ENCODE results near the gene ANXA2. TPM values are rescaled to one million over a fixed set of nuclear protein-coding genes. Genes with fewer than 3 reads are reported as not detected.

ANXA2 gene
- total RNA-seq, 2 experiments from 2014 or later: 26.5 to 43.4 TPM

GRCh38 chr15:60343221-60343970 lies 54.4 kb downstream of the ANXA2 start:
- Histone ChIP-seq H3K9me2 (ENCODE audit: insufficient read depth, low read length) (no peaks in the 10 kb centered on the region), H3K79me2 (ENCODE audit: insufficient read depth, low read depth, low read length) (no peaks in the 10 kb centered on the region), H3K4me3 (ENCODE audit: low read depth, low read length, poor library complexity, severe bottlenecking) (no peak overlapping the region), H3K4me1 (ENCODE audit: insufficient read depth, low read length, poor library complexity, severe bottlenecking) (no peaks in the 10 kb centered on the region), H3K27ac (ENCODE audit: low read depth, low read length, poor library complexity, severe bottlenecking) (no peak overlapping the region), H4K20me1 (ENCODE audit: insufficient read depth, low read length) (no peaks in the 10 kb centered on the region), H2AFZ (ENCODE audit: low read length) (no peak overlapping the region), H3K9me3 (ENCODE audit: low read length) (no peaks in the 10 kb centered on the region), H3K36me3 (ENCODE audit: insufficient read depth, low read length) (no peaks in the 10 kb centered on the region), H3K4me2 (ENCODE audit: low read length) (no peak overlapping the region)
- no TSS peak for BruUV-seq (replicated peaks)
- intact Hi-C loops (cut with micrococcal nuclease; ENCODE audit: unreplicated experiment): no loop called here
- CTCF ChIA-PET (ENCODE audit: unreplicated experiment): no interaction called here
- POLR2A ChIA-PET: no interaction called here
- DNase-seq (ENCODE audit: low spot score): no peak
- TF ChIP-seq, protein P1, sequence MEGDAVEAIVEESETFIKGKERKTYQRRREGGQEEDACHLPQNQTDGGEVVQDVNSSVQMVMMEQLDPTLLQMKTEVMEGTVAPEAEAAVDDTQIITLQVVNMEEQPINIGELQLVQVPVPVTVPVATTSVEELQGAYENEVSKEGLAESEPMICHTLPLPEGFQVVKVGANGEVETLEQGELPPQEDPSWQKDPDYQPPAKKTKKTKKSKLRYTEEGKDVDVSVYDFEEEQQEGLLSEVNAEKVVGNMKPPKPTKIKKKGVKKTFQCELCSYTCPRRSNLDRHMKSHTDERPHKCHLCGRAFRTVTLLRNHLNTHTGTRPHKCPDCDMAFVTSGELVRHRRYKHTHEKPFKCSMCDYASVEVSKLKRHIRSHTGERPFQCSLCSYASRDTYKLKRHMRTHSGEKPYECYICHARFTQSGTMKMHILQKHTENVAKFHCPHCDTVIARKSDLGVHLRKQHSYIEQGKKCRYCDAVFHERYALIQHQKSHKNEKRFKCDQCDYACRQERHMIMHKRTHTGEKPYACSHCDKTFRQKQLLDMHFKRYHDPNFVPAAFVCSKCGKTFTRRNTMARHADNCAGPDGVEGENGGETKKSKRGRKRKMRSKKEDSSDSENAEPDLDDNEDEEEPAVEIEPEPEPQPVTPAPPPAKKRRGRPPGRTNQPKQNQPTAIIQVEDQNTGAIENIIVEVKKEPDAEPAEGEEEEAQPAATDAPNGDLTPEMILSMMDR (conservative IDR thresholded peaks at IDR 0.05; ENCODE audit: low read length): no peak
- TF ChIP-seq EZH2phosphoT487 (IDR thresholded peaks at IDR 0.05; ENCODE audit: borderline replicate concordance, low read depth, low read length): no peak

- Histone ChIP-seq H3K4me1 (ENCODE audit: insufficient read depth, low read length, poor library complexity, severe bottlenecking) (no peaks in the 10 kb centered on the region), H4K20me1 (ENCODE audit: insufficient read depth, low read length) (no peaks in the 10 kb centered on the region), H3K79me2 (ENCODE audit: insufficient read depth, low read depth, low read length) (no peaks in the 10 kb centered on the region), H3K9me2 (ENCODE audit: insufficient read depth, low read length) (no peaks in the 10 kb centered on the region), H3K9me3 (ENCODE audit: low read length) (no peaks in the 10 kb centered on the region), H3K4me3 (ENCODE audit: low read depth, low read length, poor library complexity, severe bottlenecking) (no peak overlapping the region), H2AFZ (ENCODE audit: low read length) (no peak overlapping the region), H3K4me2 (ENCODE audit: low read length) (no peak overlapping the region), H3K36me3 (ENCODE audit: insufficient read depth, low read length) (no peaks in the 10 kb centered on the region), H3K27ac (ENCODE audit: low read depth, low read length, poor library complexity, severe bottlenecking) (no peak overlapping the region)
- no peak for TF ChIP-seq EZH2phosphoT487 (IDR thresholded peaks at IDR 0.05; ENCODE audit: borderline replicate concordance, low read depth, low read length)
- TF ChIP-seq, protein P1 (conservative IDR thresholded peaks at IDR 0.05; ENCODE audit: low read length): no peak
- no peak for DNase-seq (ENCODE audit: low spot score)
- no TSS peak for BruUV-seq (replicated peaks)
- intact Hi-C loops (cut with micrococcal nuclease; ENCODE audit: unreplicated experiment): no loop called here
- POLR2A ChIA-PET: no interaction called here
- CTCF ChIA-PET (ENCODE audit: unreplicated experiment): no interaction called here
These were observed 57.4 kb downstream of the ANXA2 start for GRCh38 chr15:60340207-60340921.

- CTCF ChIA-PET (ENCODE audit: unreplicated experiment): no interaction called here
- Histone ChIP-seq H3K27ac (ENCODE audit: low read depth, low read length, poor library complexity, severe bottlenecking) (no peak overlapping the region), H3K9me3 (ENCODE audit: low read length) (no peaks in the 10 kb centered on the region), H4K20me1 (ENCODE audit: insufficient read depth, low read length) (no peaks in the 10 kb centered on the region), H3K4me2 (ENCODE audit: low read length) (no peak overlapping the region), H3K9me2 (ENCODE audit: insufficient read depth, low read length) (no peaks in the 10 kb centered on the region), H2AFZ (ENCODE audit: low read length) (no peak overlapping the region), H3K79me2 (ENCODE audit: insufficient read depth, low read depth, low read length) (no peaks in the 10 kb centered on the region), H3K36me3 (ENCODE audit: insufficient read depth, low read length) (no peaks in the 10 kb centered on the region), H3K4me1 (ENCODE audit: insufficient read depth, low read length, poor library complexity, severe bottlenecking) (no peaks in the 10 kb centered on the region), H3K4me3 (ENCODE audit: low read depth, low read length, poor library complexity, severe bottlenecking) (no peak overlapping the region)
- TF ChIP-seq EZH2phosphoT487 (IDR thresholded peaks at IDR 0.05; ENCODE audit: borderline replicate concordance, low read depth, low read length): no peak
- TF ChIP-seq, protein P1 (conservative IDR thresholded peaks at IDR 0.05; ENCODE audit: low read length): no peak
- POLR2A ChIA-PET: no interaction called here
- BruUV-seq (replicated peaks): no TSS peak
- no peak for DNase-seq (ENCODE audit: low spot score)
- intact Hi-C loops (cut with micrococcal nuclease; ENCODE audit: unreplicated experiment): no loop called here
These were observed 58.5 kb downstream of the ANXA2 start for GRCh38 chr15:60339236-60339635.
